Psoas muscle (tissue), 8 donors: ENCODE data around the gene IFNLR1. TPM values are rescaled to one million over a fixed set of nuclear protein-coding genes. Genes with fewer than 3 reads are reported as not detected.

Source experiments
- ATAC-seq, 4 donors: fragments of 200-7000 bp; cut with Tn5 transposase; one replicate each; pipeline ENCODE4 v1.9.1; 2020; ENCODE audit warnings: moderate library complexity in 3 of 4, mild to moderate bottlenecking in 2 of 4
- DNase-seq, 2 donors: peaks; one replicate each; pipeline ENCODE4 v3.0.0-alpha.2; 2020
- H3K27ac ChIP-seq: fragments of 200-600 bp; one replicate; pipeline ENCODE4 v1.8.0; 2022
- H3K27me3 ChIP-seq, 3 donors: fragments of 200-600 bp in 1 of 3; one replicate each; pipeline versions ENCODE4 v1.6.1 to v1.8.0; 2013 to 2022; ENCODE audit warnings: low read length in 2 of 3, mild to moderate bottlenecking in 2 of 3, moderate library complexity in 1 of 3; ENCODE audit not compliant: insufficient read depth in 3 of 3
- H3K36me3 ChIP-seq, 2 donors: fragments of 200-600 bp in 1 of 2; one replicate each; pipeline versions ENCODE4 v1.6.1 to v1.8.0; 2013 to 2022; ENCODE audit warnings: low read depth in 1 of 2, mild to moderate bottlenecking in 1 of 2, moderate library complexity in 1 of 2; ENCODE audit not compliant: insufficient read depth in 1 of 2
- H3K4me1 ChIP-seq: fragments of 200-600 bp; one replicate; pipeline ENCODE4 v1.8.0; 2022
- H3K4me3 ChIP-seq: fragments of 200-600 bp; one replicate; pipeline ENCODE4 v1.8.0; 2022; ENCODE audit warnings: mild to moderate bottlenecking
- H3K9me3 ChIP-seq: fragments of 200-600 bp; one replicate; pipeline ENCODE4 v1.8.0; 2022
- WGBS, 3 donors: extraction: QIAGEN DNeasy Blood & Tissue Kit; methylation state at CpG; one replicate each; pipeline versions ENCODE4 v1.1.6 to v1.1.7; 2013; 5-methylcytosine and 5-hydroxymethylcytosine counted together
- intact Hi-C, 2 donors: fragments of 100-400 bp; cut with DNase I; formaldehyde crosslinking; loops; one replicate each; pipeline versions ENCODE4 v1.11.0 to v1.14.2; 2022
- polyA plus RNA-seq, 3 donors: library from polyadenylated mRNA; stranded (reverse); fragments of 200-250 nt; gene quantifications; one replicate each; pipeline ENCODE4 v1.2.3, GENCODE V29; 2013
- total RNA-seq, 4 donors: library from RNA; stranded (reverse); fragmentation: NEBNext Ultra II Directional in 2 of 4; extraction: Animal tissue kit (Norgen Biotek cat#: 25700) in 2 of 4; gene quantifications; one replicate each; pipeline versions ENCODE4 v1.2.1 to v1.2.4, GENCODE V29; 2021 to 2023
- TF ChIP-seq, protein P1 (sequence below): fragments of 200-600 bp; IDR thresholded peaks from one replicate; pipeline ENCODE4 v1.8.0; 2022; ENCODE audit warnings: antibody characterized with exemption
- donor health status: healthy with polysubstance abuse.
- donor health status: DM: no; HTN: no; CAD: no; lungs with moderate emphysema.
- donor health status: Bipolar disorder and iron deficiency.
- donor health status: healthy.
- donor health status: DM: yes; HTN: yes; CAD: no.
- donor health status: DM: no; HTN: no; CAD: no.
- donor health status: DM: no; HTN: no; CAD: no.
- donor health status: DM: yes; HTN: yes; CAD: no.

Gene IFNLR1
- total and polyA plus RNA-seq, 7 donors = 0.05 to 3.9 (median 1.9) TPM

DNA sequence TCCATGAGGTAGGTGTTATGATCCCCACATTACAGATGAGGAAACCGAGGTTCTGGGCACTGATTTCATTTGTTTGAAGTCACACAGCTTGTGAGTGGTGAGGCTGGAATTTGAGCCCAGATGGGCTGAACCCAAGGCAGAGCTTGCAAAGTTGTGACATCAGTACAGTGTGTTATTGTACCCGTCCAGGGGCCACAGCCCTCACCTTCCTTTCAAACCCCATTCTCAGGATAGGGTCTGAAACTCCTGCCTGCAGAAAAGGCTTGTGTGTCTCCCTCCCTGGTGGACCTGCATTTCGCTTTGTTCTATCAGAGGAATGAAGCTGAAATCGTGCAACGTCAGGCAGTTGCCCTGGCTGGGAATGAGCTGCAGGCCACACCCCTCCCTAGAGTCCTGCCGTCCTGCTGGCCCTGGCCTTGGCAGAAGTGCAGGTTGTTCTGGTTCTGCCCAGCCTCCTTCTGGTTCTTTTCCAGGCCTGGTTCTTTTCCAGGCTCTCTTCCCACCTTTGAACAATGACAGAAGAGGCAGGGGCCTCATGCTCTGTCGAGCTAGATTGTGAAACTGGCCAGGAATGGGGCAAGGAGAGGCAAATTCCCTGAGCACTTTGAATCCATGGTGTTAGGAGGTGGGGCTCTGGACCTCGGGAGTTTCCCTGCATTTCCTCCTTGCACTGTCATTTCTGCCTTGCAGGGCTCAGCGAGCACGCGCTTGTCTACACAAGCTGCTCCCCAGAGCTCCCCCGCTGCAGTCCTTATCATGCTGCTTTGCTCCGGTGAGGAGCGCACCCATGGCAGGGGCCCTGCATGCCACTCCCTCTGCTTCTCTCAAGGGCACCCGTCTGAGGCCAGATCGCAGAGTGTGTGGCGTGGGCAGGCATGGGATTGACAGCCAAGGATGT is 67.0 kb downstream of the IFNLR1 start:
- TF ChIP-seq, protein P1, sequence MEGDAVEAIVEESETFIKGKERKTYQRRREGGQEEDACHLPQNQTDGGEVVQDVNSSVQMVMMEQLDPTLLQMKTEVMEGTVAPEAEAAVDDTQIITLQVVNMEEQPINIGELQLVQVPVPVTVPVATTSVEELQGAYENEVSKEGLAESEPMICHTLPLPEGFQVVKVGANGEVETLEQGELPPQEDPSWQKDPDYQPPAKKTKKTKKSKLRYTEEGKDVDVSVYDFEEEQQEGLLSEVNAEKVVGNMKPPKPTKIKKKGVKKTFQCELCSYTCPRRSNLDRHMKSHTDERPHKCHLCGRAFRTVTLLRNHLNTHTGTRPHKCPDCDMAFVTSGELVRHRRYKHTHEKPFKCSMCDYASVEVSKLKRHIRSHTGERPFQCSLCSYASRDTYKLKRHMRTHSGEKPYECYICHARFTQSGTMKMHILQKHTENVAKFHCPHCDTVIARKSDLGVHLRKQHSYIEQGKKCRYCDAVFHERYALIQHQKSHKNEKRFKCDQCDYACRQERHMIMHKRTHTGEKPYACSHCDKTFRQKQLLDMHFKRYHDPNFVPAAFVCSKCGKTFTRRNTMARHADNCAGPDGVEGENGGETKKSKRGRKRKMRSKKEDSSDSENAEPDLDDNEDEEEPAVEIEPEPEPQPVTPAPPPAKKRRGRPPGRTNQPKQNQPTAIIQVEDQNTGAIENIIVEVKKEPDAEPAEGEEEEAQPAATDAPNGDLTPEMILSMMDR = no peak
- intact Hi-C loops = loop anchor here (10.0 kb wide), 1 partner anchor 165 kb away; the partner anchor contains the start of gene PNRC2 (in 2 of the 2)
- Histone ChIP-seq H3K9me3 (no peaks in the 10 kb centered on the region), H3K4me1 (peaks cover 8% of the 10 kb centered on the region), H3K4me3 (no peak overlapping the region), H3K36me3 (no peaks in the 10 kb centered on the region), H3K27ac (no peak overlapping the region), H3K27me3 (peaks cover 0 to 1% (median 0%) of the 10 kb centered on the region in 3 donors)
- peak; percentile 6 to 59 (median 40) for ATAC-seq
- 43 to 56% (median 46%) methylated on average over 17 of the region's 17 CpGs for WGBS, 3 donors
- DNase-seq = peak in 1 of 2 donors; percentile 46

DNA sequence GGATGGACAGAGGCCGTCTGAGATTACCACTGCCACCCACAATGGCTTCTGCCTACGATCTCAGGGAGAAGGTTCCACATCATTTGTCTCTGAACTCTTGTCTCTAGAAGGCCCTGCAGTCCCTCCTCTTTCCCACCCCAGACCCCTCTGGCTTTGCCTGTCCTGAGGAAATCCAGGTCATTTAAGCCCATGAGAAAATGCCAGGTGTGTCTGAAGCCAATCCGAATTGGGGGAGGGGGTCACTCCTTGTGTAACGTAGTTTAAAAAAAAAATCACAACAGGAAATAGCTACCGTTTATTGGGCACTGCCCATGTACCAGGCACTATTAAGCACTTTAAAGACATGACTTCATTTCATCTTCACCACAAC is 67.6 kb downstream of the IFNLR1 start:
- DNase-seq (peak in 1 of 2 donors; percentile 22), ATAC-seq (no peak)
- peaks cover 8% of the 10 kb centered on the region for H3K4me1 ChIP-seq
- H3K27ac ChIP-seq = no peak overlapping the region
- no peaks in the 10 kb centered on the region for H3K9me3 ChIP-seq
- WGBS, 3 donors = 71 to 73% (median 73%) methylated on average over 5 of the region's 5 CpGs
- no peaks in the 10 kb centered on the region for H3K36me3 ChIP-seq
- TF ChIP-seq, protein P1 = no peak
- intact Hi-C loops = loop anchor here (10.0 kb wide), 1 partner anchor 165 kb away; the partner anchor contains the start of gene PNRC2 (in 2 of the 2)
- peaks cover 0 to 1% (median 0%) of the 10 kb centered on the region in 3 donors for H3K27me3 ChIP-seq
- H3K4me3 ChIP-seq = no peak overlapping the region

DNA sequence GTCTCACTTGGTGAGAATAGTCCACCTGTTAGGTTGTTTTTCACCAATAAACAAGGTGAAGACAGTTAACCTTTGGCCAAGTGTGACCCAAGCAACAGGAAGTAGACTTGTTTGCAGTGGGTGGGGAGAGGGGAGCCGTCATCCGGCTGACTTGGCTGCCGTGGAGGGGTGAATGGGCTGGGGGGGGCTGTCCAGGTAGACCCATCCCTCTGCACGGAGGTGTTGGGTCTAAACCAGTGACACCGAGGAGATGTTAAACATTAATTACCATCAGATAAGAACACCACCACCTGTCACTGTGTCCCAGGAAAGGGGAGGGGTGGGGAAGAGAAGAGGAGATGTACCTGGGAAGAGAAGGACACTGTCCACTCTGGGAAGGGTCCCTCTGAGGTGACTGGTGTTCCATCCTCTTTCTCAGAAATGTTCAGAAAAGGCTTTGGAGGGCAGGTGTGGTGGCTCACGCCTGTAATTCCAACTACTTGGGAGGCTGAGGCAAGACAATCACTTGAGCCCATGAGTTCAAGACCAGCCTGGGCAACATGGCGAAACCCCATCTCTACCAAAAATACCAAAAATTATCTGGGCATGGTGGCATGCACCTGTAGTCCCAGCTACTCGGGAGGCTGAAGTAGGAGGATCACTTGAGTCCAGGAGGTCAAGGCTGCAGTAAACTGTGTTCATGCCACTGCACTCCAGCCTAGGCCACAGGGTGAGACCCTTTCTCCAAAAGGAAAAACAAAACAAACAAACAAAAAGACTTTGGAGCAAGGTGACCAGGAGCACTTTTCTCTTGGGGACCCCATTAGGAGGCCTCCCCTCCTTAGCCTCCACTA is 68.5 kb downstream of the IFNLR1 start:
- Histone ChIP-seq H3K27ac (no peak overlapping the region), H3K4me3 (no peak overlapping the region), H3K4me1 (peaks cover 8% of the 10 kb centered on the region), H3K36me3 (no peaks in the 10 kb centered on the region), H3K27me3 (peaks cover 0 to 1% (median 0%) of the 10 kb centered on the region in 3 donors), H3K9me3 (no peaks in the 10 kb centered on the region)
- DNase-seq = peak in 1 of 2 donors; percentile 14
- 70 to 73% (median 70%) methylated on average over 8 of the region's 8 CpGs for WGBS, 3 donors
- intact Hi-C loops = loop anchor here (10.0 kb wide), 1 partner anchor 164 kb away; the partner anchor contains the start of gene PNRC2 (in 2 of the 2)
- TF ChIP-seq, protein P1 = no peak
- no peak for ATAC-seq

DNA sequence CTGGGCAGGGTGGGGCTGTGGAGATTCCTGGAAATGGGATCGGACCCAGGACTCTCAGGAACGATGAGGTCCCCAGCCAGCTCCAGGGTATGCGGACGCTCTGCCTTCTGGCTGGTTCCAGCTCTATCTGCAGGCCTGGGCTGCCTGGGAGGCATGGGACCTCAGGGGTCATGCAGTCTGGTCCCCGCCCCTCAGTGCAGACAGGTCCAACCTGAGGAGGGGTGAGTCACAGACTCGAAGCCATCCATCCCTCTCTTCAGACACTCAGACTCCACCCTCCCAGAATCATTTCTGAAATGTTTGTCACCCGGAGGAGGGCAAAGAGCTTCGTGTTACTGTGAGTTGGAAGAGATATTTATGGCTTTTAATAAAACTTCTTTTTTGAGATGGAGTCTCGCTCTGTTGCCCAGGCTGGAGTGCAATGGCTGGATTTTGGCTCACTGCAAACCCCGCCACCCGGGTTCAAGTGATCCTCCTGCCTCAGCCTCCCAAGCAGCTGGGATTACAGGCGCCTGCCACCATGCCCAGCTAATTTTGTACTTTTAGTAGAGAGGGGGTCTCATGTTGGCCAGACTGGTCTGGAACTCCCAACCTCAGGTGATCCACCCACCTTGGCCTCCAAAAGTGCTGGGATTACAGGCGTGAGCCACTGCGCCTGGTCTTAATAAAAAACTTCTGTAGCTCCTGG is 69.2 kb downstream of the IFNLR1 start:
- no peaks in the 10 kb centered on the region for H3K9me3 ChIP-seq
- H3K36me3 ChIP-seq = no peaks in the 10 kb centered on the region
- 77 to 89% (median 80%) methylated on average over 14 of the region's 14 CpGs for WGBS, 3 donors
- DNase-seq (peak in 1 of 2 donors; percentile 38), ATAC-seq (peak; percentile 38 to 64 (median 56))
- intact Hi-C loops = loop anchor here (10.0 kb wide), 1 partner anchor 163 kb away; the partner anchor contains the start of gene PNRC2 (in 2 of the 2)
- peaks cover 8% of the 10 kb centered on the region for H3K4me1 ChIP-seq
- H3K27ac ChIP-seq = no peak overlapping the region
- TF ChIP-seq, protein P1 = no peak
- H3K27me3 ChIP-seq = peaks cover 0 to 1% (median 0%) of the 10 kb centered on the region in 3 donors
- no peak overlapping the region for H3K4me3 ChIP-seq
